GM21526 (cell line): ENCODE measurements around the gene CENPL.
"Not testable (repeated sequence)": the region's sequence is repeated elsewhere in the genome, so short reads cannot be mapped to it uniquely, and the experiment has no call there.

Experiments
- ATAC-seq: cut with Tn5 transposase; IDR thresholded peaks from one replicate; pipeline ENCODE4 v1.9.1; 2021; ENCODE audit warnings: moderate library complexity; ENCODE audit not compliant: unreplicated experiment, low FRiP score

CENPL gene, protein sequence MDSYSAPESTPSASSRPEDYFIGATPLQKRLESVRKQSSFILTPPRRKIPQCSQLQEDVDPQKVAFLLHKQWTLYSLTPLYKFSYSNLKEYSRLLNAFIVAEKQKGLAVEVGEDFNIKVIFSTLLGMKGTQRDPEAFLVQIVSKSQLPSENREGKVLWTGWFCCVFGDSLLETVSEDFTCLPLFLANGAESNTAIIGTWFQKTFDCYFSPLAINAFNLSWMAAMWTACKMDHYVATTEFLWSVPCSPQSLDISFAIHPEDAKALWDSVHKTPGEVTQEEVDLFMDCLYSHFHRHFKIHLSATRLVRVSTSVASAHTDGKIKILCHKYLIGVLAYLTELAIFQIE

GRCh38 chr1:173824315-173825081 is at the start of gene CENPL, which contains the start of gene DARS2:
CENPL (minus strand) TSS chr1:173824883; CDS start chr1:173811299, 13,584 bp downstream.
DARS2 (plus strand) TSS chr1:173824673; CDS start chr1:173825230, 557 bp downstream.
- peak; percentile 83 for ATAC-seq

DNA sequence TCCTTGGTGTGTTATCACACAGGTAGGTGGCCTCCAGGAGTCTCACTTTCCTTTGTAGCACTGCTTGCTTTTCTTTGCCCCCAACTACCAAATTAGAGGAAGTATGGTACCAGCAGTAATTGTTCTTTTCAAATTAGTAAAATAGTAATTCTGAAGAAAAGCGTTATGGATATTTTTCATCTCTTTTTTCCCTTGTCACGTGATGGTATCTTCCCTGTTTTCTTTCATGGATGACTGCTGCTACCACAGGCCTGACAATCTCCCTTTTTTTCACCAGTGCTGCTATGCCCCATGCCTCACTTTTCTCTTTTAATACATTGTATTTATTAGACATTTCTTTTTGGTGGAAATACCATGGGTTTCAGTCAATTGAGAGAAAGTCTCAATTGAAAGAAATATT is 46.8 kb upstream of the CENPL start:
- ATAC-seq, result no peak

GRCh38 chr1:173871091-173871490 is 46.4 kb upstream of the CENPL start:
- ATAC-seq, result no peak

GRCh38 chr1:173870252-173871075 is 45.8 kb upstream of the CENPL start:
- no peak for ATAC-seq

DNA sequence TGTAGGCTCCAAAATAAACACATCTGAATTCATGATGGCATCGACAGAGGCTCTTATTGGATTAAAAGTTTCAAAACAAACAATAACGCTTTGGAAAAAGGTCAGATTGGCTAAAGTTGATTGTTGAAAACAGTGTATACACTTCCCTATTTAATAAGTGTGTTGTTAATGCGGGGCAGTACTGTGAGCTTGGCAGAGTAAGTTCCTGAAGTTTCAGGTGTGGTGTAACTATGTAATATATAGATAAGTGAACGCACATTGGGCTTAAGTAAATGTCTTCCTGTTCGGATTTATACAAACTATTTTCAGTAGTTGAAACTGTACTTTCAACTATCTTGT is 44.3 kb upstream of the CENPL start:
- no peak for ATAC-seq

- peak; percentile 51 for ATAC-seq
Observed at GRCh38 chr1:173868266-173869020, 43.8 kb upstream of the CENPL start, which contains the start of gene ZBTB37. ZBTB37 (plus strand) TSS chr1:173868380; CDS start chr1:173870226, 1,846 bp downstream.

- peak; percentile 63 for ATAC-seq
Observed at GRCh38 chr1:173867753-173868265, 43.1 kb upstream of the CENPL start, which contains the start of gene GAS5. GAS5 (minus strand) TSS chr1:173867989.

DNA sequence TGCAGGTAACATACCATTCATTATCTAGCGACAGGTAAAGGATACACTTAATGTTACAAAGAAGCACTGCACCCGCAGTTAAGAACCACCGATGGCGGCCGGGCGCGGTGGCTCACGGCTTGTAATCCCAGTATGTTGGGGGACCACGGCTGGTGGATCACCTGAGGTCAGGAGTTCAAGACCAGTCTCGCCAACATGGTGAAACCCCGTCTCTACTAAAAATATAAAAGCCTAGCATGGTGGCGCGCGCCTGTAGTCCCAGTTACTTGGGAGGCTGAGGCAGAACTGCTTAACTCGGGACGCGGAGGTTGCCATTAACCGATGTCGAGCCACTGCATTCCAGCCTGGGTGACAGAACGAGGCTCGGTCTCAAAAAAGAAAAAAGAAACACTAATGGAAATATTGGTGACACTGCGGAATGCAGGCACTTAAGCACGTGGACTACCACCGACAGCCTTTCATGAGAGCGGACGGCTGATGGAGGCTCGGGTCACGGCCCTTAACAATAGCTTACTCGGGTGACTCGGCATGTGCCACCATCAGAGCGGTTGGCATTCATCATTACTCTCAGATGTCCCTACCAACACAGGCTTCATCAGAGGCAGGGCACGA is 42.6 kb upstream of the CENPL start:
- ATAC-seq, result no peak

DNA sequence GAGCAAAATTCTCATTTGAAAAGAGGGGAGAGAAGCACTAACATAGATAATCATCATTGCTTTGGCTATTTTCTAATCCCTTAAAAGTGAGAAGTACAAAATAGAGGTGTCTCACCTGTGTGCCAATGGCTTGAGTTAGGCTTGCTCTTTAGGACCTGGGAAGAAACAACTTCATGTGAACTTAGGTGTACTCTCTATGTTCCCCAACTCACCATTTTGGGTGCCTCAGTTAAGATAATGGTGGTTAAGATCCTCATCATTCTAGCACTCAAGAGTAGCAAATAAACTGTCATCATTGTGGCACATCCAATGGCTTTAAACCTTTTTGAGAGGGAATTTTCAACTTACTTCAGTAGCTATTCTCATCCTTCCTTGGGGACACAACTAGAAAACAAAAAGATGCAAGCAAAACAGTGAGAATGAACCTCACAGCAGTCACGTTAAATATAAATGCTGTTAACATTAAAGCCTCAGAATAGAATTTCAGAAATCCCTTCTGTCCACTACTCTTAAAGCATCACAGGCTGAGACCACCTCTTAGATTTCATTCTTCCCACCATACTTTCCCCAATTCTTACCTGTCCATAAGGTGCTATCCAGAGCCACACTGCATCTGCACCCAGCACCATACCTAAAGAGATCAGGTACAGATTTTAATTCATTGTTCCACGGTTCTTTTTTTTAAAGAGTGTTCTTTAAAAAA is 41.9 kb upstream of the CENPL start:
- ATAC-seq, result no peak

DNA sequence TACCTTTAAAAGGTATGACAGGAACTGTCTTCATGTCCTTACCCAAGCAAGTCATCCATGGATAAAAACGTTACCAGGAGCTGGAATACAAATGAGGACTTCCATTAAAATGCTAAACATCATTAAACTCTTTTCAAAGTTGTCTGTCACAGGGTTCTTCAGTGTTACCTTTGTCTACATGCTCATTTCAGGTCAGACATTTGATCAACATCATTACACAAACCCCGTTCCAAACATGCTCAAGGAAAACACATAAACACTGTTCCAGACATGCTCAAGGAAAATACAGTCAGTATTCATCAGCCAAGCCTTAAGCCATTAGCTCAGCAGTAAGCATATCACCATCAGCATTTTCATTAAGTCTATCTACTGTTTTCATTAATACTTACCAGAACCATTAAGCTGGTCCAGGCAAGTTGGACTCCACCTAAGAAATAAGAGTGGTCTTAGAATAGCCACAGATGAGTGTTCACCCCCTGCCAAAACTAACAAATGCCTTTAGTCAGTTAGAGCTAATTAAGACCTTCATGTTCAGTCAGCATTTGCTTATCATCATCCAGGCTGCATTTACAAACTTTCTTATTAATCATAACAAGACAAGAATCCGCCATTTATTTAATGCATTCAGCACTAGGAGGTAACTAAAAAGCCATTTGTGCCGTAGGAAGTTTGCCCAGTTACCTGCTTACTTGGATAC is 40.9 kb upstream of the CENPL start:
- ATAC-seq, result no peak

- ATAC-seq, result no peak
Observed at GRCh38 chr1:173864179-173864867, 39.6 kb upstream of the CENPL start.

GRCh38 chr1:173863224-173864161 is 38.8 kb upstream of the CENPL start:
- ATAC-seq, result no peak

- ATAC-seq, result no peak
Observed at GRCh38 chr1:173862769-173863223, 38.1 kb upstream of the CENPL start.

DNA sequence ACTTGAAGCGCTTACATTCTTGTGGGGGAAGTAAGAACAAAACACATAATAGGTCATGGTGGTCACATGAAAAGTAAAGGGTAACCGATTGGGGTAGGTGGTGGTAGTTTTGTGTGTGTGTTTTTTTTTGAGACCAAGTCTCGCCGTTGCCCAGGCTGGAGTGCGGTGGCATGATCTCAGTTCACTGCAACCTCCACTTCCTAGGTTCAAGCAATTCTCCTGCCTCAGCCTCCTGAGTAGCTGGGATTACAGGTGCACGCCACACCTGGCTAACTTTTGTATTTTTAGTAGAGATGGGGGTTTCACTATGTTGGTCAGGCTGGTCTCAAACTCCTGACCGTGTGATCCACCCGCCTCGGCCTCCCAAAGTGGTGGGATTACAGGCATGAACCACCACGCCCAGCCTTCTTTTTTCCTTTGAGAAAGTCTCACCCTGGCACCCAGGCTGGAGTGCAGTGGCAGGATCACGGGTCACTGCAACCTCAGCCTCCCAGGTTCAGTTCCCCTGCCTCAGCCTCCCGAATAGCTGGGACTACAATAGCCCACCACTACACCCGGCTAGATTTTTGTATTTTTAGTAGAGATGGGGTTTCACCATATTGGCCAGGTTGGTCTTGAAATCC is 37.6 kb upstream of the CENPL start:
- ATAC-seq, result not testable (repeated sequence)

DNA sequence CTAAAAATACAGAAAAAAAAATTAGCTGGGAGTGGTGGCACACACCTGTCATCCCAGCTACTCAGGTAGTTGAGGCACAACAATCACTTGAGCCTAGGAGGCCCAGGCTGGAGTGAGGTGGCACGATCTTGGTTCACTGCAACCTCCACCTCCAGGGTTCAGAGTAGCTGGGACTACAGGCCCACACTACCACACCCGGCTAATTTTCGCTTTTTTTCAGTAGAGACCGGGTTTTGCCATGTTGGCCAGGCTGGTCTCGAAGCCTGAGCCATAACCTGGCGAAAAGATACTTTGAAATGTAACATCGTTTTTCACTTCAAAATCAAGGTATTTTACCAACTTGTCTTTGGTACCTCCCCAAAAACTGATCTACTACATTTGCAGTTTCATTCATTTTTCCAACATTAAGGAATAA is 37.1 kb upstream of the CENPL start:
- ATAC-seq, result no peak

- no peak for ATAC-seq
Observed at GRCh38 chr1:173860065-173860464, 35.4 kb upstream of the CENPL start.
